ENCODE data around the gene NIBAN1. TPM values are rescaled to one million over a fixed set of nuclear protein-coding genes. Genes with fewer than 3 reads are reported as not detected.

NIBAN1 gene
- total RNA-seq, 1 experiment from 2014 or later: 5.9 TPM

DNA sequence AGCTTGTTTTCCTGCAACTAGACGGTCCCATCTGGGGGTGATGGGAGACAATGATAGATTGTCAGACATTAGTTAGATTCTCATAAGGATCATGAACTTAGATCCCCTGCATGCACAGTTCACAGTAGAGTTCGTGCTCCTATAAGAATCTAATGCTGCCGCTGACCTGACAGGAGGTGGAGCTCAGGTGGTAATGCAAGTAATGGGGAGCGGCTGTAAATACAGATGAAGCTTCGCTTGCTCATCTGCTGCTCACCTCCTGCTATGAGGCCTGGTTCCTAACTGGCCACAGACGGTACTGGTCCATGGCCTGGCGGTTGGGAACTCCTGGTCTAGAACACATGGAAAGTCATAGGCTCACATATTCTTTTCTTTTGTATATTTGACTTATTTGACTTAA lies 42.0 kb downstream of the NIBAN1 start:
- H3K9me3 Mint-ChIP-seq: no peaks in the 10 kb centered on the region; a peak in 1 of 5 replicates
- no peak overlapping the region for H3K4me2 ChIP-seq (ENCODE audit: insufficient read depth, insufficient read length, low read length)
- H4K8ac ChIP-seq (replicated peaks; ENCODE audit: insufficient read length, low read depth, low read length): no peak overlapping the region
- H3K4me3 Mint-ChIP-seq: no peak overlapping the region
- no peak overlapping the region for H2BK5ac ChIP-seq (ENCODE audit: insufficient read length, low read length)
- H4K91ac ChIP-seq (ENCODE audit: insufficient read length, low read depth, low read length): no peak overlapping the region
- H3K9me3 ChIP-seq (ENCODE audit: control insufficient read depth, low read depth, low read length): no peaks in the 10 kb centered on the region
- H2BK20ac ChIP-seq (ENCODE audit: low read depth, low read length, poor library complexity, severe bottlenecking): no peak overlapping the region
- no peaks in the 10 kb centered on the region for H3K23me2 ChIP-seq (ENCODE audit: insufficient read length, low read depth, low read length, poor library complexity, severe bottlenecking)
- H2BK15ac ChIP-seq (ENCODE audit: low read depth, low read length): no peak overlapping the region
- DNase-seq: no peak
- no CpG with 5 or more reads among the region's 7 CpGs for WGBS (ENCODE audit: extremely low coverage, insufficient read length, low lambda C conversion rate)
- H4K5ac ChIP-seq (ENCODE audit: insufficient read length, low read depth, low read length): no peak overlapping the region
- H3K27ac Mint-ChIP-seq: no peak overlapping the region
- H3K9ac ChIP-seq (ENCODE audit: extremely low read depth, insufficient read length, low read length): no peak overlapping the region
- no peak overlapping the region for H3K14ac ChIP-seq (ENCODE audit: insufficient read depth, low read length)
- no peak overlapping the region for H2BK120ac ChIP-seq (ENCODE audit: low read depth, low read length, poor library complexity, severe bottlenecking)
- H3K36me3 Mint-ChIP-seq (ENCODE audit: insufficient read depth in 1 of 3, low read depth in 3 of 3): no peaks in the 10 kb centered on the region; a peak in 2 of 7 replicates
- H2AFZ ChIP-seq (ENCODE audit: low read length): no peak overlapping the region
- no peaks in the 10 kb centered on the region; the same call in 1 of the 2 replicates for H3K27me3 Mint-ChIP-seq (ENCODE audit: low read depth)
- TF ChIP-seq, protein P1, sequence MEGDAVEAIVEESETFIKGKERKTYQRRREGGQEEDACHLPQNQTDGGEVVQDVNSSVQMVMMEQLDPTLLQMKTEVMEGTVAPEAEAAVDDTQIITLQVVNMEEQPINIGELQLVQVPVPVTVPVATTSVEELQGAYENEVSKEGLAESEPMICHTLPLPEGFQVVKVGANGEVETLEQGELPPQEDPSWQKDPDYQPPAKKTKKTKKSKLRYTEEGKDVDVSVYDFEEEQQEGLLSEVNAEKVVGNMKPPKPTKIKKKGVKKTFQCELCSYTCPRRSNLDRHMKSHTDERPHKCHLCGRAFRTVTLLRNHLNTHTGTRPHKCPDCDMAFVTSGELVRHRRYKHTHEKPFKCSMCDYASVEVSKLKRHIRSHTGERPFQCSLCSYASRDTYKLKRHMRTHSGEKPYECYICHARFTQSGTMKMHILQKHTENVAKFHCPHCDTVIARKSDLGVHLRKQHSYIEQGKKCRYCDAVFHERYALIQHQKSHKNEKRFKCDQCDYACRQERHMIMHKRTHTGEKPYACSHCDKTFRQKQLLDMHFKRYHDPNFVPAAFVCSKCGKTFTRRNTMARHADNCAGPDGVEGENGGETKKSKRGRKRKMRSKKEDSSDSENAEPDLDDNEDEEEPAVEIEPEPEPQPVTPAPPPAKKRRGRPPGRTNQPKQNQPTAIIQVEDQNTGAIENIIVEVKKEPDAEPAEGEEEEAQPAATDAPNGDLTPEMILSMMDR (conservative IDR thresholded peaks at IDR 0.05): no peak
- no peaks in the 10 kb centered on the region for H4K20me1 ChIP-seq (ENCODE audit: control insufficient read depth, insufficient read depth, insufficient read length)
- H3K56ac ChIP-seq (ENCODE audit: insufficient read length, low read depth, low read length): no peak overlapping the region
- no peak overlapping the region for H2AK5ac ChIP-seq (ENCODE audit: insufficient read length, low read length)
- no peak overlapping the region for H3K4ac ChIP-seq (ENCODE audit: low read depth, low read length)
- no peak overlapping the region for H2BK12ac ChIP-seq (ENCODE audit: insufficient read length, low read depth, low read length)
- peaks cover 3% of the 10 kb centered on the region; the same call in 1 of the 2 replicates for H3K4me1 ChIP-seq (ENCODE audit: insufficient read depth, low read length)
- no peak overlapping the region for H3T11ph ChIP-seq (ENCODE audit: low read length)
- H3K23ac ChIP-seq (ENCODE audit: insufficient read length, low read depth, low read length): no peak overlapping the region
- H3K79me1 ChIP-seq (ENCODE audit: insufficient read depth, low read depth, low read length, poor library complexity, severe bottlenecking): no peaks in the 10 kb centered on the region
- H3K79me2 ChIP-seq (ENCODE audit: insufficient read depth, low read length): no peaks in the 10 kb centered on the region
- peaks cover 8 to 9% of the 10 kb centered on the region in 2 experiments for H3K4me1 Mint-ChIP-seq
- no peaks in the 10 kb centered on the region for H3K27me3 ChIP-seq (ENCODE audit: insufficient read depth, low read length)
- no peak overlapping the region for H3K27ac ChIP-seq (ENCODE audit: insufficient read length, low read depth, low read length)
- no peak overlapping the region for H3K18ac ChIP-seq (ENCODE audit: insufficient read length, low read depth, low read length)

Data from H9 (cell line).